ENCODE measurements around the gene RPS6KA4. TPM values are rescaled to one million over a fixed set of nuclear protein-coding genes. Genes with fewer than 3 reads are reported as not detected.

Gene RPS6KA4
- polyA plus RNA-seq, 1 of the 3 experiments (the other 2 are of a cell fraction): 43.4 TPM

DNA sequence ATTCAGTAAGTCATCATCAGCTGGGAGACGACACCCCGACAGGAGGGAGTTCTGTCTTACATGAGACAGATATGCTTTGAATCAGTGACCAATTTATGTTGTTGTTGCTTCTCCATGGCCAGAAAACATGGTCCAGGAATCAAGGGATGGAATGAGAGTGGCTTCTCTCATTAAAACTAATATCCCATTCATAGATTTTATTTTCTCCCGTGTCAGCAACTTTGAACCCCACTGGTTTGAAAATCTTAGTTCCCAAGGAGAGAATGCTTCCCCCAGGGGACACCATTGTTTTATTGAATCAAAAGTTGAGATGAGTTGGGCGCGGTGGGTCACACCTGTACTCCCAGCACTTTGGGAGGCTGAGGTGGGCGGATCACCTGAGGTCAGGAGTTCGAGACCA lies 42.8 kb downstream of the RPS6KA4 start (continued):
- no peak for TF ChIP-seq EZH2phosphoT487 (IDR thresholded peaks at IDR 0.05; ENCODE audit: borderline replicate concordance, low read depth)

DNA sequence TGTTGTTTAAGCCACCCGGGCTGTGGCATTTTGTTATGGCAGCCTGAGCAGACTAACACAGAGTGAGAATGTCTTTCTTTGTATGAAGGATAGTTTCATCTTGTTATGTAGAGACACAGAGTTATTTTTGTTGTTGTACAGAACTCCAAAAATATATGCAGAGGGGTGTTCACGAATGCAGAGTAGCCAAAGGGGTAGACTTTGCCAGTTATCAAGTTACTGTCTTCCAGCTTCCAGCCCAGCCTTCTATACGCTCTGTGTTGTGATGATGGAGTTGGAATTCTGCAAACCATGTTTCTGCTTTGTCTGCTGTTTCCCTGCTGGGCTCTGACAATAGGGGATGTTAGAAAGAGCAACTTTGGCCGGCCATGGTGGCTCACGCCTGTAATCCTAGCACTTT lies 44.1 kb downstream of the RPS6KA4 start:
- Histone ChIP-seq H3K79me2 (ENCODE audit: insufficient read depth) (no peaks in the 10 kb centered on the region), H3K27me3 (ENCODE audit: insufficient read depth) (peaks cover 22% of the 10 kb centered on the region), H3K36me3 (replicated peaks in 1 of 2; ENCODE audit: control insufficient read depth in 1 of 2, insufficient read depth in 2 of 2, low read length in 1 of 2) (no peaks in the 10 kb centered on the region), H3K9me3 (no peaks in the 10 kb centered on the region), H3K27ac (ENCODE audit: low read depth in 2 of 2, low read length in 1 of 2) (no peak overlapping the region), H3K9me2 (no peaks in the 10 kb centered on the region), H3K4me3 (ENCODE audit: low read depth in 2 of 2, low read length in 1 of 2) (no peak overlapping the region), H3K4me2 (no peak overlapping the region), H3K4me1 (ENCODE audit: control insufficient read depth in 1 of 2, insufficient read depth in 2 of 2, low read depth in 1 of 2, low read length in 1 of 2) (peaks cover 0 to 8% of the 10 kb centered on the region in 2 experiments; a peak in 1 of 4 replicates), H3F3A (replicated peaks; ENCODE audit: insufficient read depth) (no peaks in the 10 kb centered on the region), H2AFZ (ENCODE audit: low read depth) (no peak overlapping the region), H4K20me1 (ENCODE audit: insufficient read depth) (no peaks in the 10 kb centered on the region), H3K9ac (no peak overlapping the region)
- TF ChIP-seq, protein P1, sequence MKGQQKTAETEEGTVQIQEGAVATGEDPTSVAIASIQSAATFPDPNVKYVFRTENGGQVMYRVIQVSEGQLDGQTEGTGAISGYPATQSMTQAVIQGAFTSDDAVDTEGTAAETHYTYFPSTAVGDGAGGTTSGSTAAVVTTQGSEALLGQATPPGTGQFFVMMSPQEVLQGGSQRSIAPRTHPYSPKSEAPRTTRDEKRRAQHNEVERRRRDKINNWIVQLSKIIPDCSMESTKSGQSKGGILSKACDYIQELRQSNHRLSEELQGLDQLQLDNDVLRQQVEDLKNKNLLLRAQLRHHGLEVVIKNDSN (IDR thresholded peaks at IDR 0.05; ENCODE audit: borderline replicate concordance, low read depth): no peak
- 55% methylated on average over 5 of the region's 5 CpGs for WGBS (ENCODE audit: low lambda C conversion rate)
- no peak for DNase-seq
- CTCF ChIA-PET: interaction anchor here (1.1 kb wide), 1 partner anchor 46 kb away, joined by 4 read pairs; no protein-coding TSS in a partner anchor
- POLR2A ChIA-PET: no interaction called here

DNA sequence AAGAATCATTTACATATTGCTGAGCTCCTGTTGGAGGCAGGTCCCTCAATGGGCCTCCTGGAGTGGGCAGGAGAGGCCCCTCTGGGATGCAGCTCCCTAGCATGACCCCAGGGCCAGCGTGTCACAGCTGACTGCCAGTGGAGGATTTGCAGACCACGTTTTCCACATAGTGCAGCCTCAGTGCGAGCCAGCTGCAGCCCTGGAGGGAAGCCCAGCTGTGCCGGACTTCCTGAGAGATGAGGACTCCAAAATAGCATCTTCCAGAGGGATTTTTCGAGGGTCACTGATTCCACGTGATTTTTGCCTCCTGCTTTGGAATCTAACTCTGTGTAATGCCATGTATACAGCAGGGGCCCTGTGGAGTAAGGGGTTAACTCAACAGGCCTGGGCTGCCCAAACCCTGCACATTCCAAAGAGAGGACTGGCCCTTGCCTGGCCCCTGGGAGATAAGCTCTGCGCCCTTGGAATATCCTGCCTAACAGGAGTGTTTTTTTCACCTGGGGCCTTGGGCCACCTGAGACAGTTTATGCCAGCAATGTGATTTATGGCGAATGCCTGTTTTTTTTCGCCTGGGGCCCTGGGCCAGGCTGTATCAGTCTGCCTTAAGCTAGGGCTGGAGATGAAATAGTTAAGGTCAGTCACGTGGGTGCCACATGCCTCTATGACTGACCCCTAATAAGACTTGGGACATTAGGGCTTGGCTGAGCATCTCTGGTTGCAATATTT lies 47.4 kb downstream of the RPS6KA4 start:
- ChIA-PET POLR2A (interaction anchor here (0.7 to 1.7 kb wide), 2 partner anchors 34 to 47 kb away, joined by 3 to 5 read pairs; no protein-coding TSS in a partner anchor), CTCF (interaction anchor here (0.9 to 1.3 kb wide), 3 partner anchors 14 to 282 kb away, joined by 3 read pairs; no protein-coding TSS in a partner anchor)
- Histone ChIP-seq H3K9ac (no peak overlapping the region), H3K9me3 (no peaks in the 10 kb centered on the region), H3F3A (replicated peaks; ENCODE audit: insufficient read depth) (no peaks in the 10 kb centered on the region), H2AFZ (ENCODE audit: low read depth) (no peak overlapping the region), H3K27me3 (ENCODE audit: insufficient read depth) (peaks cover 22% of the 10 kb centered on the region), H4K20me1 (ENCODE audit: insufficient read depth) (no peaks in the 10 kb centered on the region), H3K4me1 (ENCODE audit: control insufficient read depth in 1 of 2, insufficient read depth in 2 of 2, low read depth in 1 of 2, low read length in 1 of 2) (peaks cover 0 to 8% of the 10 kb centered on the region in 2 experiments; a peak in 1 of 4 replicates), H3K4me3 (ENCODE audit: low read depth in 2 of 2, low read length in 1 of 2) (no peak overlapping the region), H3K9me2 (no peaks in the 10 kb centered on the region), H3K27ac (ENCODE audit: low read depth in 2 of 2, low read length in 1 of 2) (no peak overlapping the region), H3K36me3 (replicated peaks in 1 of 2; ENCODE audit: control insufficient read depth in 1 of 2, insufficient read depth in 2 of 2, low read length in 1 of 2) (no peaks in the 10 kb centered on the region), H3K4me2 (no peak overlapping the region), H3K79me2 (ENCODE audit: insufficient read depth) (no peaks in the 10 kb centered on the region)
- DNase-seq: peak; percentile 50
- 38% methylated on average over 9 of the region's 10 CpGs for WGBS (ENCODE audit: low lambda C conversion rate)
- no peak for TF ChIP-seq TEAD4 (IDR thresholded peaks at IDR 0.05; ENCODE audit: borderline replicate concordance, insufficient read depth)
- no peak for TF ChIP-seq RAD21 (IDR thresholded peaks at IDR 0.05; ENCODE audit: low read length)
- TF ChIP-seq, protein P2, sequence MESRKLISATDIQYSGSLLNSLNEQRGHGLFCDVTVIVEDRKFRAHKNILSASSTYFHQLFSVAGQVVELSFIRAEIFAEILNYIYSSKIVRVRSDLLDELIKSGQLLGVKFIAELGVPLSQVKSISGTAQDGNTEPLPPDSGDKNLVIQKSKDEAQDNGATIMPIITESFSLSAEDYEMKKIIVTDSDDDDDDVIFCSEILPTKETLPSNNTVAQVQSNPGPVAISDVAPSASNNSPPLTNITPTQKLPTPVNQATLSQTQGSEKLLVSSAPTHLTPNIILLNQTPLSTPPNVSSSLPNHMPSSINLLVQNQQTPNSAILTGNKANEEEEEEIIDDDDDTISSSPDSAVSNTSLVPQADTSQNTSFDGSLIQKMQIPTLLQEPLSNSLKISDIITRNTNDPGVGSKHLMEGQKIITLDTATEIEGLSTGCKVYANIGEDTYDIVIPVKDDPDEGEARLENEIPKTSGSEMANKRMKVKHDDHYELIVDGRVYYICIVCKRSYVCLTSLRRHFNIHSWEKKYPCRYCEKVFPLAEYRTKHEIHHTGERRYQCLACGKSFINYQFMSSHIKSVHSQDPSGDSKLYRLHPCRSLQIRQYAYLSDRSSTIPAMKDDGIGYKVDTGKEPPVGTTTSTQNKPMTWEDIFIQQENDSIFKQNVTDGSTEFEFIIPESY (IDR thresholded peaks at IDR 0.05; ENCODE audit: borderline replicate concordance, low read depth): no peak
- no peak for TF ChIP-seq RFX5 (IDR thresholded peaks at IDR 0.05; ENCODE audit: low read length)
- no peak for TF ChIP-seq SMC3 (IDR thresholded peaks at IDR 0.05; ENCODE audit: low read depth, low read length)
- no peak for TF ChIP-seq GABPA (IDR thresholded peaks at IDR 0.05; ENCODE audit: low read depth)
- TF ChIP-seq MEF2A (IDR thresholded peaks at IDR 0.05; ENCODE audit: borderline replicate concordance, low read depth): no peak
- no peak for TF ChIP-seq YY1 (IDR thresholded peaks at IDR 0.05; ENCODE audit: low read depth)
- TF ChIP-seq, protein P3, sequence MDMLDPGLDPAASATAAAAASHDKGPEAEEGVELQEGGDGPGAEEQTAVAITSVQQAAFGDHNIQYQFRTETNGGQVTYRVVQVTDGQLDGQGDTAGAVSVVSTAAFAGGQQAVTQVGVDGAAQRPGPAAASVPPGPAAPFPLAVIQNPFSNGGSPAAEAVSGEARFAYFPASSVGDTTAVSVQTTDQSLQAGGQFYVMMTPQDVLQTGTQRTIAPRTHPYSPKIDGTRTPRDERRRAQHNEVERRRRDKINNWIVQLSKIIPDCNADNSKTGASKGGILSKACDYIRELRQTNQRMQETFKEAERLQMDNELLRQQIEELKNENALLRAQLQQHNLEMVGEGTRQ (IDR thresholded peaks at IDR 0.05; ENCODE audit: borderline replicate concordance, low read depth, low read length): no peak
- TF ChIP-seq, protein P4, sequence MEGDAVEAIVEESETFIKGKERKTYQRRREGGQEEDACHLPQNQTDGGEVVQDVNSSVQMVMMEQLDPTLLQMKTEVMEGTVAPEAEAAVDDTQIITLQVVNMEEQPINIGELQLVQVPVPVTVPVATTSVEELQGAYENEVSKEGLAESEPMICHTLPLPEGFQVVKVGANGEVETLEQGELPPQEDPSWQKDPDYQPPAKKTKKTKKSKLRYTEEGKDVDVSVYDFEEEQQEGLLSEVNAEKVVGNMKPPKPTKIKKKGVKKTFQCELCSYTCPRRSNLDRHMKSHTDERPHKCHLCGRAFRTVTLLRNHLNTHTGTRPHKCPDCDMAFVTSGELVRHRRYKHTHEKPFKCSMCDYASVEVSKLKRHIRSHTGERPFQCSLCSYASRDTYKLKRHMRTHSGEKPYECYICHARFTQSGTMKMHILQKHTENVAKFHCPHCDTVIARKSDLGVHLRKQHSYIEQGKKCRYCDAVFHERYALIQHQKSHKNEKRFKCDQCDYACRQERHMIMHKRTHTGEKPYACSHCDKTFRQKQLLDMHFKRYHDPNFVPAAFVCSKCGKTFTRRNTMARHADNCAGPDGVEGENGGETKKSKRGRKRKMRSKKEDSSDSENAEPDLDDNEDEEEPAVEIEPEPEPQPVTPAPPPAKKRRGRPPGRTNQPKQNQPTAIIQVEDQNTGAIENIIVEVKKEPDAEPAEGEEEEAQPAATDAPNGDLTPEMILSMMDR (IDR thresholded peaks at IDR 0.05): no peak
- TF ChIP-seq SIN3A (IDR thresholded peaks at IDR 0.05; ENCODE audit: borderline replicate concordance, low read depth, low read length): no peak
- no peak for TF ChIP-seq CHD2 (IDR thresholded peaks at IDR 0.05; ENCODE audit: low read length, partially characterized antibody)

All from SK-N-SH (cell line).